PC-9 (cell line): ENCODE results near the gene PIEZO2. TPM values are rescaled to one million over a fixed set of nuclear protein-coding genes. Genes with fewer than 3 reads are reported as not detected.

Source experiments
- BruUV-seq: library from RNA; stranded (reverse); fragments of 400-500 nt; replicated peaks from 2 replicates; lab custom pipeline; 2021; lab: Mats Ljungman, UMichigan
- CTCF ChIA-PET: fragments of 300-600 bp; sonication (Branson Sonifier 250); formaldehyde crosslinking; loops from one replicate; lab custom pipeline; 2022; ENCODE audit warnings: antibody characterized with exemption; lab: Charles Lee
- POLR2A ChIA-PET: fragments of 300-600 bp; sonication (Branson Sonifier 250); formaldehyde crosslinking; loops from one replicate; lab custom pipeline; 2022; ENCODE audit warnings: antibody characterized with exemption; ENCODE audit not compliant: unreplicated experiment; lab: Charles Lee
- DNase-seq, 2 experiments: peaks; one replicate each; pipeline versions ENCODE4 v3.0.0 to v3.0.0-alpha.2; 2015 to 2022; ENCODE audit warnings: mixed read lengths in 1 of 2
- H2AFZ ChIP-seq: fragments of 200-600 bp; sonication (generic); 2 replicates; pipeline ENCODE4 v1.8.1; 2017; ENCODE audit warnings: antibody characterized with exemption
- H3F3A ChIP-seq: fragments of 200-600 bp; sonication (generic); 2 replicates; pipeline ENCODE4 v1.8.1; 2017; ENCODE audit warnings: antibody characterized with exemption, mild to moderate bottlenecking, low read depth; ENCODE audit not compliant: insufficient read depth
- H3K27ac ChIP-seq: fragments of 200-600 bp; sonication (generic); 2 replicates; pipeline ENCODE4 v1.6.1; 2016; ENCODE audit warnings: mixed run types
- H3K27me3 ChIP-seq: fragments of 200-600 bp; sonication (generic); 2 replicates; pipeline ENCODE4 v1.6.1; 2016; ENCODE audit warnings: low read depth, mixed run types; ENCODE audit not compliant: insufficient read depth
- H3K36me3 ChIP-seq: fragments of 200-600 bp; sonication (generic); 2 replicates; pipeline ENCODE4 v1.6.1; 2016; ENCODE audit warnings: low read depth, mixed run types
- H3K4me1 ChIP-seq: fragments of 200-600 bp; sonication (generic); replicated peaks from 2 replicates; pipeline ENCODE4 v1.6.1; 2016; ENCODE audit warnings: mixed run types; ENCODE audit not compliant: insufficient read depth
- H3K4me2 ChIP-seq: fragments of 200-600 bp; sonication (generic); 2 replicates; pipeline ENCODE4 v1.6.1; 2017; ENCODE audit warnings: mixed run types
- H3K4me3 ChIP-seq: fragments of 200-600 bp; sonication (generic); 2 replicates; pipeline ENCODE4 v1.6.1; 2016; ENCODE audit warnings: mixed run types
- H3K79me2 ChIP-seq: fragments of 200-600 bp; sonication (generic); 2 replicates; pipeline ENCODE4 v1.6.1; 2017; ENCODE audit warnings: low read depth, mixed run types
- H3K9me2 ChIP-seq: fragments of 200-600 bp; sonication (generic); 2 replicates; pipeline ENCODE4 v1.8.1; 2017; ENCODE audit warnings: mild to moderate bottlenecking; ENCODE audit not compliant: insufficient read depth
- H3K9me3 ChIP-seq: fragments of 200-600 bp; sonication (generic); 2 replicates; pipeline ENCODE4 v1.8.1; 2016; ENCODE audit warnings: low read depth; ENCODE audit not compliant: insufficient read depth
- H4K20me1 ChIP-seq: fragments of 200-600 bp; sonication (generic); 2 replicates; pipeline ENCODE4 v1.8.1; 2017; ENCODE audit not compliant: insufficient read depth
- CTCF ChIP-seq: fragments of 200-600 bp; sonication (generic); conservative IDR thresholded peaks from 2 replicates; pipeline ENCODE4 v1.6.1; 2017; ENCODE audit warnings: mixed run types, antibody characterized with exemption, mild to moderate bottlenecking, moderate library complexity
- EZH2 ChIP-seq: fragments of 200-600 bp; sonication (generic); IDR thresholded peaks from 2 replicates; pipeline ENCODE4 v1.8.0; 2017; ENCODE audit warnings: antibody characterized with exemption, low read depth
- intact Hi-C: fragments of 100-400 bp; cut with micrococcal nuclease; formaldehyde crosslinking; loops from one replicate; pipeline ENCODE4 v1.10.0; 2022; ENCODE audit not compliant: unreplicated experiment
- total RNA-seq: library from RNA; stranded (reverse); gene quantifications from 2 replicates; pipeline ENCODE4 v1.2.3, GENCODE V29; 2021

The PIEZO2 gene
- total RNA-seq, 1 experiment from 2014 or later: not detected

GRCh38 chr18:10687161-10687925, 462.0 kb downstream of the PIEZO2 start:
- no TSS peak for BruUV-seq
- Histone ChIP-seq H3K36me3 (no peaks in the 10 kb centered on the region), H3K9me3 (no peaks in the 10 kb centered on the region), H3K4me1 (no peaks in the 10 kb centered on the region), H3K79me2 (no peaks in the 10 kb centered on the region), H3K27ac (no peak overlapping the region), H3K27me3 (peaks cover 76% of the 10 kb centered on the region), H3K4me3 (no peak overlapping the region), H3F3A (no peaks in the 10 kb centered on the region), H3K4me2 (no peak overlapping the region), H3K9me2 (no peaks in the 10 kb centered on the region), H2AFZ (no peak overlapping the region), H4K20me1 (no peaks in the 10 kb centered on the region)
- no peak for DNase-seq
- no peak for TF ChIP-seq EZH2
- TF ChIP-seq CTCF: no peak
- ChIA-PET CTCF (no interaction called here), POLR2A (no interaction called here)
- intact Hi-C loops: no loop called here

GRCh38 chr18:10686308-10686707, 463.1 kb downstream of the PIEZO2 start:
- no peaks in the 10 kb centered on the region for H4K20me1 ChIP-seq
- TF ChIP-seq CTCF (no peak), EZH2 (no peak)
- no peaks in the 10 kb centered on the region for H3K9me3 ChIP-seq
- no peak overlapping the region for H3K27ac ChIP-seq
- ChIA-PET CTCF (no interaction called here), POLR2A (no interaction called here)
- no peaks in the 10 kb centered on the region for H3F3A ChIP-seq
- no peak for DNase-seq
- no peak overlapping the region for H3K4me2 ChIP-seq
- intact Hi-C loops: no loop called here
- H3K4me3 ChIP-seq: no peak overlapping the region
- H3K27me3 ChIP-seq: peaks cover 86% of the 10 kb centered on the region
- BruUV-seq: no TSS peak
- H3K4me1 ChIP-seq: no peaks in the 10 kb centered on the region
- H3K36me3 ChIP-seq: no peaks in the 10 kb centered on the region
- H3K79me2 ChIP-seq: no peaks in the 10 kb centered on the region
- no peak overlapping the region for H2AFZ ChIP-seq
- no peaks in the 10 kb centered on the region for H3K9me2 ChIP-seq

GRCh38 chr18:10685484-10685883, 463.9 kb downstream of the PIEZO2 start:
- Histone ChIP-seq H3K4me2 (no peak overlapping the region), H3K27ac (no peak overlapping the region), H3K9me3 (no peaks in the 10 kb centered on the region), H3K4me1 (no peaks in the 10 kb centered on the region), H2AFZ (no peak overlapping the region), H3K27me3 (peaks cover 83% of the 10 kb centered on the region), H3K36me3 (no peaks in the 10 kb centered on the region), H3K79me2 (no peaks in the 10 kb centered on the region), H3K9me2 (no peaks in the 10 kb centered on the region), H3K4me3 (no peak overlapping the region), H3F3A (no peaks in the 10 kb centered on the region), H4K20me1 (no peaks in the 10 kb centered on the region)
- intact Hi-C loops: no loop called here
- no TSS peak for BruUV-seq
- no peak for DNase-seq
- no peak for TF ChIP-seq CTCF
- ChIA-PET POLR2A (no interaction called here), CTCF (no interaction called here)
